ENCODE data around the gene LRRC2.
"Not testable (repeated sequence)": the region's sequence is repeated elsewhere in the genome, so short reads cannot be mapped to it uniquely, and the experiment has no call there.

The LRRC2 gene

DNA sequence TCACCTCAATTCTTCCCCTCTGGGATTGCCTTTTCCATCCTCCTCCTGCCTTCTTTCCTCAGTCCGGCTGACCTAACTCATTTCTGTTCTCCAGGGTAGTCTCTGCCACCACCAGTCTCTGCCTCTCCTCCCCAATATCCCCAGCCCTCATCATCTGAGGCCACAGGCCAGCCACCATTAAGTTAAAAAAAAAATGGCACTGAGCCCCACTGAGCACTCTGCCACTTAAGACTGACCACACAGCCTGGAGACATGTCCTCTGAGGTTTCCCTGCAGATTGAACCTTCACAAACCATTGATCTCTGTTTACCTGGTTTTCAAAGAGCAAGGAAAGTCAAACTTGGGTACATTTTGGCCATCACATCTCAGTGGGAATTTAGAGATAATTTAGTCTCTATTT is 13.6 kb downstream of the LRRC2 start:
- DNase-seq (ENCODE audit: low read depth): no peak

DNA sequence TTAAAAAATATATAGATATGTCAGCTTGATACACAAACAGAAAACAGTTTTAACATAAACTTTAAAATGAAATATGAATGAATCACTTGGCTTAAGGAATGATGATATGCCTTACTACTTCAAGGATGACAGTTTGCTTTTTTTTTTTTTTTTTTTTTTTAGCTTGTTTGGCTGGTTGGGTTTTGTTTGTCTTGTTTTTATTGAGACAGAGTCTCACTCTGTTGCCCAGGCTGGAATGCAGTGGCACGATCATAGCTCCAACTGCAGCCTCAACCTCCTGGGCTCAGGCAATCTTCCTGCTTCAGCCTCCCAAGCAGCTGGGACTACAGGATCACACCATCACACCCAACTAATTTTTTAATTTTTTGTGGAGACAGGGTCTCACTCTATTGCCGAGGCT is 14.5 kb downstream of the LRRC2 start:
- no peak for DNase-seq (ENCODE audit: low read depth)

DNA sequence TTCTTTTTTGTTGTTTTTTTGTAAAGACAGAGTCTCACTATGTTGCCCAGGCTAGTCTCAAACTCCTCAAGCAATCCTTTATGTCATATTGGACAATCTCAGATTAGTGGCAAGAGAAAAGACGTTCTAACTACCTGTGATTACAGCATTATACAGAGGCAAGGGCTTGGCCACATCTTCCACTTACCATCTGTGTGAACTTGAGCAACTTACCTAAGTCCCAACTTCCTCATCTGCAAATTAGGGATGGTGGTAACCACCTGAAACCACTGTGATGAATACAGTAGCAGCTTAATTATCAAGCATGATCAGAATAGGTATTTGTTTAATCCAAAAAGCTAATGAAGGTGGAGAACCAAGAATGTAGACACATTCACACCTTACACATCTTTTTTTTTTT is 16.1 kb downstream of the LRRC2 start:
- no peak for DNase-seq (ENCODE audit: low read depth)

DNA sequence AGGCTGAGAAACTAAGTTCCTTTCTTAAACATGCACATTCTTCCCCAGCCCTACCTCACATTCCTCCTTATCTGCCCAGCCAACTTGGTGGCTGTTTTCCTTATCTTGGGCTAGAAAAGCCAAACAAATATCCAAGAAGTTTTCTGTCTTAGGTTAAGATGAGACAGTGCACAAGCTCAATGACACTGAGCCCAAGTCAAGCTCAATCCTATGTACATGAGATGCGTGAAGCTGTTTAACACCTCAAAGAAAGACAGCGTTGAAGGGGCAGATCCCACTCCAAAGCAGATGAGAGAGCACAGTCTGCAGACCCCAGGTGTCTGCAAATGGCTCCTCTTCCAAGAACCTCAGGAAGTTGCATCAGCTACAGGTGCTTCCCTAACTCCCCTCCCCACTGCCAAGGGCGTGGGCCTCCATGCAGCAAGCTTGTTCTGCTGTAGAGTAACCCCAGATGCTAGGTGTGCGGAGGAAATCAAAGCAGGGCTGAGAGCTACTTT is 16.6 kb downstream of the LRRC2 start:
- peak; percentile 29 for DNase-seq (ENCODE audit: low read depth)

DNA sequence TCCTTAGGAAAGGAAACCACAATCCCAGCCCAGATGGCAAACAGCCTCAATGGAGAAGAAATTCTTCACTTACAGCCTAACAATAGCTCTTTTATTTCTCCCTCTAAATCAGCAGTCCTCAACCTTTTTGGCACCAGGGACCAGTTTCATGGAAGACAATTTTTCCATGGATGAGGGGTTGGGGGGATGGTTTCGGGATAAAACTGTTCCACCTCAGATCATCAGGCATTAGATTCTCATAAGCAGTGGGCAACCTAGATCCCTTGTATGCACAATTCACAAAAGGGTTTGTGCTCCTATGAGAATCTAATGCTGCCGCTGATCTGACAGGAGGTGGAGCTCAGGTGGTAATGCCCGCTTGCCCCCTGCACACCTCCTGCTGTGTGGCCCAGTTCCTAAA is 17.5 kb downstream of the LRRC2 start:
- DNase-seq (ENCODE audit: low read depth): not testable (repeated sequence)

DNA sequence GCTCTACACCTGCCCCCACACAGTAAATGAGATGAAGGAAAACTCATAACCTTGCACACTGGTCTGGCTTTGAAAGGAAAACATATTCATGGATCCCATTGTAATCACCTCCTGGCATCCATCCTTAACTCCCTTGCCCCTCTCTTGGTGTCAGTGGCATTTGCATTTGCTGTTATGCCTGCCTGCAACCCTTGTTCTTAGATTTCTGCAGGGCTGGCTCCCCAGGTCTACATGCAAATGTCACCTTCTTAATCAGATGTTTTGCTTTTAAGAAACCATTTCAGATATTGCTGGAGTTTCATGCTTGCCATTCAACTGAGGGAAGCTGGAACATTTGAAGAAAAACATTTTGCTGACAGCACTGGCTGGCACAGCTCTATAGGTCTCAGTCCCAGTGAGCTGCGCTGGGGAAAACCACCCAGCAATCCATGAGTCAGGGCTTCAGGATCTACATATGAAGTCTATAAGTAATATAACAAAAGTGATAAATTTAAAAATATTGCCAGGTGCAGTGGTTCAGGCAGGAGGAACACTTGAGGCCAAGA is 19.1 kb downstream of the LRRC2 start:
- no peak for DNase-seq (ENCODE audit: low read depth)

DNA sequence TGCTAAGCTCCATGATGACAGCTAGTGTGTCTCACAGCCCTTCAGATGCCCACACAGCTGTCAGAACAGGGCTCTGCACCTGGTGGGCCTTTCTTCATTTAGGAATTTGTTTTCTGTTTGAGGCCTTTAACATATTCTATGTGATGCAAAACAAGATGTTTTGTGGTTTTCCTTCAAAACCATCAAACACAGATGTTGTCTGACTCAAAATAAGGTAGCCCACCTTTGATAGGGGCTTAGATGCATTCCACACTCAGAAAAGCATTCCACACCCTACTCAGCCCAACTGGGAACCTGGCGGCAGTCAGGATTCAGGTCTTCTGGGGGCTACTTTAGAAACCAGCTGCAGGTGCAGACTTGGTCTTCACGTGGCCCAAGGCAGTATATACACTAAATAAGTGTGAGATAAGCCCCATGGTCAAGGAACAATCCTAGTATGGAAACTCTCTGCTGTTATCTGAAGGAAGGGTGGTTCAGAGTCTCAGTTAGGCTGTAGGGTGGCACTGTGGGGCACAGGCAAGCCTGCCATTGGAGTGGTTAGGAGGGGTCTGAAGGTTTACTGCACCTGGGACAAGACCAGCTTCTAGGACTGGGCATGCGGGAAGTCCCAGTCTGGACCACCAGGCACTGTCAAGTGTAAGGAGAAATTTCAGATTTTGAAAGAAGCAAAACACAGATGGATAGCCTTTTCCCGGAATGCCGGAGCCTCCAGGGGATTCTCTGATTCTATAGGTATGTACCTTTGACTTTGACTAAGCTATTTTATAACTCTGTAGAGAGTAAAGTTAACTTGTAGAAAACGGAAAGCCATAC is 20.1 kb downstream of the LRRC2 start:
- DNase-seq (ENCODE audit: low read depth): no peak

DNA sequence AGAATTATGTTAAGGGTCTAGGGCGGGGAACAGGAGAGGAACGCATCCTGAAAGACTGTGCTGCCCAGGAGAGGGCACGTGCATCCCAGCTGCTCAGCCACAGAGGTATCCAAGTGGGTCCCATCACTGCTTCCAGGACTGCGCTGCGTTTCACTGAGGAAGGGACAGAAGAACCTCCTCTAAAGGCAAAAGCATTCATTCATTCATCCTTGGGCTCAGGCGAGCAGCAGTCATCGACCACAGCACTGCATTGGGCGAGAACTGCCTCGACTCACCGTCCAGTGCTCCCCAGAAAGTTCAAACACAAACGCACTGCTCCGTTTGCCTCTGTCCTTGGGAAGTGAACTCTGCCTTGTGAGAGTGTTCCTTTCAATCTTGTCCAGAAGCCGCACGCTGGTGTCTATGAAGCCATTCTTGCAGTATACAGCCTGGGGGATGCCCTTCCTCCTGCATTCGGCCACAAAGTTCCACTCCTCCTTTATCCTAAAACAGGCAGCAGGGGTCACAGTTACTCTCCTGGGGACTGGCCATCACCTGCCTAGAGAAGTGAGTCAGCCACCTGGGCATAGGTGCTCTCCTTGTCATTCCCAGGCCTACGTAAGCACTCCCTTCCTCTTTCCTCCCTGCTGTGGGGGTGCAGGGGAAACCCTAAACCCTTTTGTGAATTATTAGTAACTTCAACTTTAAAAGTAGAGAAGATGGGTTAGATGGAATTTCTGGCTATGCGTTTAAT is 21.2 kb downstream of the LRRC2 start:
- DNase-seq (ENCODE audit: low read depth): no peak

DNA sequence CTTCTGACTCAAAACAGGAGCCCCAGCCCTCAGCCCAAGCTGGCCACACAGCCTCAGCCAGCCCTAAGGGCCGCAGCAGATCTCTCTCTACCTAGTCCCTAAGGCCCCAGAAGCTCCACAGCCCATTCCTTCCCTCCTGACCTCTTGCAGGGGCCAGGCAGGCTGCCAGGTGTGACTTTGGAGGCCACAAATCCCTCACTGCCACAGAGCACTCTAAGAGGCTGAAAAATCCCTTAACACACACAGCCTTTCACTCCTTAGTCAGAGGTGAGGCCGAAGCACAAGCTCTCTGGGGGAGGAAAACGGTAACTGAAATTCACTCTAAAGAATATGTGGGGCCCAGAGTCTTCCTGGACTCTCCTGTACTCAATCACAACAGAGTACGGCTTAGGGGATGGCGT is 23.3 kb downstream of the LRRC2 start:
- no peak for DNase-seq (ENCODE audit: low read depth)

DNA sequence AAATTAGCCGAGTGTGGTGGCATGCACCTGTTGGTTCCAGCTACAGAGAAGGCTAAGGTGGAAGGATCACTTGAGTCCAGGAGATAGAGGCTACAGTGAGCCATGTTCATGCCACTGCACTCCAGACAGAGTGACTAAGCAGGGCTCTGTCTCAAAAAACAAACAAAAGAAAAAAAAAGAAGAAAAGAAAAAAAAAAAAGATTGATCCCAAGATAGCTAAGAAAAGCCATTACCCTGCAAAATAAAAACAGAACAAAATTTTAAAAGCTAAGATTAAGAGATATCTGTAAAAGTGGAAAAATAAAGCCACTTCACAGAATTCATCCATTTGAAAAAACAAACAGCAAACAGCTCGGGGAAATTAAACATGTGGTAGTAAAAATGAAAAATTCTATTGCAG is 23.8 kb downstream of the LRRC2 start:
- DNase-seq (ENCODE audit: low read depth): no peak

DNA sequence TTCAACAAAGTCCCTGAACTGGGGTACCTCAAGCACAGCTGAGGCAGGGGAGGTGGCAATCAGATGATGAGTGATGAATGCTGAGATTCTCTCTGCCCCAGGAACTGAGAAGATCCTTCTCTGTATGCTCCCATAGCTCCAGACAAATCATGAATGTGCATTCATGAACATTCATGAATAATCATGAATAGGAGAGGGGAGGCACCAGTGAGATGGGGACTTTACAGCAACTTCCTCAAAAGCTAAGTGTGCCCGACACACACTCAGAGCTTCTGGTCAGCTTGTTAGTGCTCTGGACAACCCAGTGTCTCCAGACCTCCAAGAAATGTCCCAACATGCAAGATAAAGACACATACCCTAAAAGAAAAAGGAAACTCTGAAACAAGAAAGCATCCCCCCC is 24.3 kb downstream of the LRRC2 start:
- no peak for DNase-seq (ENCODE audit: low read depth)

DNA sequence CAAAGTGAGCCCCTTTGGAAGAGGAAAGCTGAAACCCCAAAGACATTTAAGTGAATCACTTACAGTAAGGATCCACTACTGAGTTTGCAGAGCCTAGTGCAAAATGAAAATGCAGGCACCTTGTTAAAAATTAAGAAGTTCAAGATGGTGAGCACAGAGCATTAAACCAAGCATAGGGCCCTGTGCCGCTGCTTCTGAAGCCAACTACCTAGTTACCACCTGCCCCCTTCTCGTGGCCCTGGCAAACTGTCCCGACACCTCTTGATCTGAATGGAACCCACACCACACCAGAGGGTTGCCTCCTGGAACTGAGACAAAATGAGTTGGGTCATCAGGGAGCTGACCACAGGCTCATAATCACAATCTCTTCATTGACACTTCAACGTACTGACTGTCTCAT is 25.6 kb downstream of the LRRC2 start:
- no peak for DNase-seq (ENCODE audit: low read depth)

DNA sequence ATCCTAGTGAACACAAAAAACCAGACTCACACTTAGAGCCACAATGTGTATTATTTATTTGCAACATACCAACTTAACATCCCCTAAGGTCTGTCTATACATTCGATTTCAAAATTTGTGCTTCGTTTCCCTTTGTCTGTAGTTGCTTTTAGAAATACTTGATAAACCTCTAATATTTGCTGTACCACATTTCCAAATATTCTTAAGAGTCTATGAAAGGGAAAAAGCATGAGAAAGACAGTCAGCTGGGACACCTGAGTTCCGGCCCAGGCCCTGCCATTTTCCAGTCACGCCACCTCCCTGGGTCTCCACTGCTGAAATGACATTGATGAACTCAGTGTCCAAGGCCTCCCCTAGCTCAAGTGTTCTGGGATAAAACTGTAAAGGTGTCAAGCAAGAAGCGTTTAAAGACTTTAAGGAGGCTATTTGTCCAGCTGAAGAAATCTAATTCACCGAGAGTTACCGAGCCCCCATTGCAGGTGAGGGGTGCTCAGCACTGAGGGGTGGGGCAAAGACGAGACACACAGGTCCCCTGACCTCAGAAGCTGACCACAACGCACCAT is 26.6 kb downstream of the LRRC2 start:
- DNase-seq (ENCODE audit: low read depth): no peak

DNA sequence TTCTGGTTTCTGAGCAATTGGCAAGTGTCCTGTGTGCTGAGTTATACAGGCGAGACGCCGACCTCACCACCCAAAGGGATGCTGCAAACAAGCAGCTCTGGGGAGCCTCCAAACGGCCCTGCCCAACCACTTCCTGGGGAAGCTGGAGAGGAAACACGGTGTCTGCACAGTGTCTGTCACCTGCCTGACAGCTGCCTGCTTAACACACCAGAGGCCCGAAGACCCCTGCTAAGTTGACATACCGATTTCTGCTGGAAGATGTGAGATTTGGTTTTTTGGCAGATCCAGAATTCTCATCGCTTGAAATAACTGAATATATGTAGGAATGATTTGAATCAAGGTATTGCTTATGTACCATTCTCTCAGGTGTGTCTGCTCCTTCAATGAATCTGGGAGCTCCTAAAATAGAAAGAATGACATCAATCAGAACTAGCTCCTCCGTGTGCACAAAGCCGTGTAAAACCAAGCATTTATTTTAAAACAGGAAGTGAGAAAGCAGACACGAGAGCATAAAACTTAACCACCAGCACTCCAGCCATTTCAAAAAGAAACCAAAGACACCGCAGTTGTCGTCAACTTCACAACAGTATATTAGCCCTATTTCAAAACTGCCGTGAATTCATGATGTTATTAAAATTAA is 27.2 kb downstream of the LRRC2 start:
- peak; percentile 53 for DNase-seq (ENCODE audit: low read depth)

DNA sequence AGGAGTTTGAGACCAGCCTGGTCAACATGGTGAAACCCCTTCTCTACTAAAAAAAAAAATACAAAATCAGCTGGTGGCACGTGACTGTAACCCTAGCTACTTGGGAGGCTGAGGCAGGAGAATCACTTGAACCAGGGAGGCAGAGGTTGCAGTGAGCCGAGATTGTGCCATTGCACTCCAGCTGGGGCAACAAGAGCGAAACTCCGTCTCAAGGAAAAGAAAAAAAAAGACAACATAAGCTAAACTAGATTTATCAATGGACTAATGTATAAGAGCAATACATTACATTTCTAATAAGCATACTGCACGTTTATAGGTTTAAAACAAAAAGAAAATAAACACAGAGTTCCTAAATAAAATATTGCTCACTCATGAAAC is 27.7 kb downstream of the LRRC2 start:
- DNase-seq (ENCODE audit: low read depth): not testable (repeated sequence)

DNA sequence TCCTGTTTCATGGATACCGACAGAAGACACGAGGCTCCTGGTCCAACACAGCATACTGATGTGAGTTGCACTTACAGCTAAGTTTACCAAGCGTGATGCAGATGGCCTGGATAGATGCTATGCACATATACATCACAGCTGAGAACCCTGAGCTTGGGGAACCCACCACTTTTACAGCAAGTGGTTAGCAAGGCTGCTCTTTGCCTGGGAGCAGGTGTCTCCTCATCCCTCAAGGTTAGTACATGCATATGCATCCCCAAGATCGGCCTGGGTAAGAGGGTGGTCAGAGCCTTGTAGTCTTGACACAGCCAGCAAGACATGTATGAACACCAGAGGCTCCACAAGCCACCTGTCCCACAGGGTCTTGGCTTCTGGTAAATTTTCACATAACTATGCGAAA is 28.3 kb downstream of the LRRC2 start:
- no peak for DNase-seq (ENCODE audit: low read depth)

DNA sequence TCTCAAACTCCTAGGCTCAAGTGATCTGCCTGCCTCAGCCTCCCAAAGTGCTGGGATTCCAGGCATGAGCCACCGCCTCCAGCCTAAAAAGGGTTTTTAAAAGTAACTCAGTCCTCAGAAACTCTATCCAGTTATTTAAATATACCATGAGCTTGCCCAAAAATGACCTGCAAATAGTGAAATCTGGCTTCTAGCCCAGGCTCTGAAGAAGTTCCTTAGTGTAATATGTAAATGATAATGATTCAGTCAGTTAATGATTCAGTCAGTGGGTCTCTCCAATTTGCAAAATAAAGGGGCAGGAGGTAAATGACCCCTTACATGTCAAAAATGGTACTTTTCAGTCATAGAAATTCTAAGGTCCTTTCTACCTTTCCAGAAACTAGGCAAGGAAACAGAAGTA is 28.8 kb downstream of the LRRC2 start:
- DNase-seq (ENCODE audit: low read depth): no peak

DNA sequence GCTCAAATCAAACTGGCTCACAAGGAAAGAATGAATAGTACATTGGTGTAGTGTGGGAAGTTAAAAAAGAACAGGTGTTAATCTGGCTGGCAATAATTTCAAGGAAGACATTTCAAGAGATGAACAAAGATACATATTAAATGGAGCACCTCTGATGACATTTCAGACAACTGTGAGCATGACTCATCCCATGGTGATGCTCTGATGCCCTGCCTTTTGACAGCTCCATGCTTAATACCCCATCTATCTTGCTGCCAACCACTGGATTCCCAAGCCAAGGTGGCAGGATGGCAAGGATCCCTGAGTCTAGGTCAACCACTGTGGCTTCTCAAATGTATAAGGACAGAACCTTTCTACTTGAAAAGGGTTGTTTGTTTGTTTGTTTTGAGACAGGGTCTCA is 29.3 kb downstream of the LRRC2 start:
- no peak for DNase-seq (ENCODE audit: low read depth)

DNA sequence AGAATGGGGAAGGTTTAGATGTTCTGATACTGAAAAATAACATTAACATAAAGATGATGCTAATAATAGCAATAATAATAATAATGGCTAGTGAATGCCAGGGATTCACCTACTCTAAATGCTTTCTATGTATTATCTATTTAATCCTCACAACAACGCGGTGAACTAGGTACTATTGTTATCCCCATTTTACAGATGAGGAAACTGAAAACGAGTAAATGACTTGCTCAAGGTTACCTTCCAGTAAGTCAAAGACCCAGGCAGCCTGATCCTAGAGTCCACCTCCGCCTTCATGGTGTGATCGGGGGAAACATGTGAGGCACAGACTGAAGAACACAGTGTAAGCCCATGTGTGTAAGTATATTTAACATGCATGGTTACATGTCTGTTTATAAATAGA is 30.4 kb downstream of the LRRC2 start:
- DNase-seq (ENCODE audit: low read depth): no peak

DNA sequence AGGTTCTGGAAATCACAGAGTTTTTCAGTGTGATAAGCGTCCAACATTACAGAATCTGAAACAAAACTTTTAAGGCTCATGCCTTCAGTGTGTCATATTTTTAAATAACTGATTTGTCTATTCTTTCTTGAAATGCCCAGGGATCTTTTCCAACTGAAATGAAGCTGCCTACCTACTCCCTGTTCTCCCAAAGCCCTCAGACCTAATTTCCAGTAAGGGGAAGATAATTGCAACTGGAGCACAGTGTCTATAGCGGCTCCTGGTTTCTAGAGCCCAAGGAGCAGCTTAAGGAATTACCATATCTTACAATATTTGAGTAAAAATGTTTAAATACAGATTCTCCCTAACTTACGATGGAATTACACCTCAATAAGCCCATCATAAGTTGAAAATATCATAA is 33.0 kb downstream of the LRRC2 start:
- DNase-seq (ENCODE audit: low read depth): no peak

DNA sequence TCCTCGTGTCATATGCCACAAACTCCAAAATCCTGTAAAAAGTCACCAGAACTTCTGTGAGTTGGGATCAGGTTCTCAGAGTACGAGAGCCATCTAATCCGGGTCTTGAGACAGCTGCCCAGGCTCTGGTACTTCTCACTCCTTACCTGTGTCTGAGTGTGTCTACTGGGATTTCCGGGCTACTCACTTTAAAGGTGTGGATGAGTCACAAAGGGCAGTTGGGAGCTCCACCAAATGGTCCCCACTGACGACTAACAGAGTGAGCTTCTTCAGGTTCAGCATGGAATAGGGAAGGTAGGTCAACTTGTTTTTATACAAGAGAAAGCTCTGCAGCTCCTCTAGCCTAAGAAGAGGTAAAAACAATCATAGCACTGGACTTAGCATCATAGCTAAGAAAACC is 38.9 kb downstream of the LRRC2 start:
- DNase-seq (ENCODE audit: low read depth): no peak

DNA sequence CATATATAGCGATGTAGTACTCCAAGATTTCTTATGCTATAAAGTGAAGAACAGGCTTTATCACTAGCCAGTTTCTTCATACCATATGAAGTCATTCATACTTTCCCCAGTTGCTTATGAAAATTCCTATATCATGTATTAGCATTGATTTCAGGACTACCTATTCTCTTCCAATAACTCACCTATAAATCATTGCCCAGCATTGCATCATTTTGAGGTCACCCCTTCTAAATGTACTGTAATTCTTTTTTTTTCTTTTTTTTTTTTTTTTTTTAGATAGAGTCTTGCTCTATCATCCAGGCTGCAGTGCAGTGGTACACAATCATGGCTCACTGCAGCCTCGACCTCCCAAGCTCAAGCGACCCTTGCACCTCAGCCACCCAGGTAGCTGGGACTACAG is 41.3 kb downstream of the LRRC2 start:
- no peak for DNase-seq (ENCODE audit: low read depth)

DNA sequence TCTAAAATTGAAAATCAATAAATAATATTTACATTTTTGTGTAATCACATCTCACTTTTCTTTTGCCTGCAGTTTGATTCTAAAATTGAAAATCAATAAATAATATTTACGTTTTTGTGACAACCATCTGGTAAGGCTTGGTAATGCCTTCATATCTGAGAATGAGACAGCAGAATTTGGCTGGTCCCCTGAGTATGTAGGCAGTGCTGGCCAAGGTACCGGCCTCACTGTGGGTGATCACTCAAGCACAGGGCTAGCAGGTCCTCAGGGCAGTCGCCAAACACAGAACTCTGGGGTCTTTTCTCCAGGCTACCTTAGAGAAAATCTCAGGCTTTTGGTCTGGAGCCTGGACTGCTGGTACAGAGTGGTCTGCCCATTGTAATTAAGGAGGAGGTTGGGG is 42.1 kb downstream of the LRRC2 start:
- no peak for DNase-seq (ENCODE audit: low read depth)
